Ramos (cell line): ENCODE results near the gene AMY2A.
"Not testable (repeated sequence)": the region's sequence is repeated elsewhere in the genome, so short reads cannot be mapped to it uniquely, and the experiment has no call there.

Experiments
- in situ Hi-C: fragments of 300-500 bp; cut with MboI; formaldehyde crosslinking; loops from one replicate; pipeline ENCODE4 v1.14.3; 2022; ENCODE audit warnings: low sequenced_read_pairs; ENCODE audit not compliant: unreplicated experiment

Gene AMY2A

DNA sequence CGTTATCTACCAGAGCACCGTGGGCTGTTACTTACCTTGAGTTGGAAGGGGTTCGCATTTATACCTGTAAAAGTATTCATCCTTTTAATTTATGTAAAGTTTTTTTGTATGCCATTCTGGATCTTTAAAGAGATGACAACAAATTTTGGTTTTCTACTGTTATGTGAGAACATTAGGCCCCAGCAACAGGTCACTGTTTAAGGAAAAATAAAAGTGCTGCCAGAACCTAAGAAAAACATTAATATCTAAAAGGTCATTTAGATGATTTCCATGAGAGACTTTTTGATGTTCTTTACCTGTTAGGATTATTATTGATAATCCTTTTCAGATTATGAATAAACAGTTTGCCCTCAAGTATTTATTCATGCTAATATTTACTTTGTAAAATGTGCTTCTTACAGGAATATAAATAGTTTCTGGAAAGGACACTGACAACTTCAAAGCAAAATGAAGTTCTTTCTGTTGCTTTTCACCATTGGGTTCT is at the start of gene AMY2A:
TSS of gene AMY2A (plus strand) at position 434 of the 484 bp plus-strand sequence. CDS start at position 448, 14 bp downstream.
- in situ Hi-C loops: not testable (repeated sequence)

DNA sequence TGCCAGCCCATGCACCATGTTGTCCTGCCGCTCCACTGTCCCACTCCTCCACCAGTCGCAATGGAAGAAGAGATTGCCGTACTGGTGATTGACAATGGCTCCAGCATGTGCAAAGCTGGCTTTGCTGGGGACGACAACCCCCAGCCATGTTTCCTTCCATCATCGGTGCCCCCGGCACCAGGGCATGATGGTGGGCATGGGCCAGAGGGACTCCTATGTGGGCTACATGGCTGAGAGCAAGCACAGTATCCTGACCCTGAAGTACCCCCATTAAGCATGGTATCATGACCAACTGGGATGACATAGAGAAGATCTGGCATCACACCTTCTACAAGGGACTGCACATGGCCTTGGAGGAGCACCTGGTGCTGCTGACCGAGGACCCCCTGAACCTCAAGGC is 47.7 kb upstream of the AMY2A start:
- in situ Hi-C loops: no loop called here

DNA sequence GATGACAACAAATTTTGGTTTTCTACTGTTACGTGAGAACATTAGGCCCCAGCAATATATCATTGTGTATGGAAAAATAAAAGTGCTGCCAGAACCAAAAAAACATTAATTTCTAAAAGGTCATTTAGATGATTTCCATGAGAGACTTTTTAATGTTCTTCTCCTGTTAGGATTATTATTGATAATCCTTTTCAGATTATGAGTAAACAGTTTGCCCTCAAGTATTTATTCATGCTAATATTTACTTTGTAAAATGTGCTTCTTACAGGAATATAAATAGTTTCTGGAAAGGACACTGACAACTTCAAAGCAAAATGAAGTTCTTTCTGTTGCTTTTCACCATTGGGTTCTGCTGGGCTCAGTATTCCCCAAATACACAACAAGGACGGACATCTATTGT is 45.9 kb upstream of the AMY2A start, which contains the start of gene AMY2B:
TSS of gene AMY2B (plus strand) at position 301 of the 400 bp plus-strand sequence. CDS start at position 315, 14 bp downstream.
- in situ Hi-C loops: not testable (repeated sequence)

DNA sequence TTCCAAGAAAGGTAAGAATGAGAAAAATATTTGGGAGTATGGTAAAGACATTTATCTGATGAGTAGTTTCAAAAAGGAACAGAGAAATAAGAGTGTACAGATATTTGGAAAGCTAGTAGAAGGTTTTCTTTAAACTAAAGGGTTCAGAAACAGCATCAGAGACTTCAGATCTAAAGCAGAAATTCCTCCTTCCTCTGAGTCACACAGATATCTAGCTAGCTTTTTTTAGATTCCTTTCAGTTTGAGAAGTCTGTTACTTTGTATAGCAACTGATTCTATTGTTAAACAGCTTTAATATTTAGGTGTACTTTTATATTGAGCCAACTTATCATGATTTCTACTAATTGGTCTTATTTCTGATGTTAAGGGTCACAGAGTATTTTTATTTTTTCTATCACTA is 41.2 kb upstream of the AMY2A start:
- in situ Hi-C loops: no loop called here

DNA sequence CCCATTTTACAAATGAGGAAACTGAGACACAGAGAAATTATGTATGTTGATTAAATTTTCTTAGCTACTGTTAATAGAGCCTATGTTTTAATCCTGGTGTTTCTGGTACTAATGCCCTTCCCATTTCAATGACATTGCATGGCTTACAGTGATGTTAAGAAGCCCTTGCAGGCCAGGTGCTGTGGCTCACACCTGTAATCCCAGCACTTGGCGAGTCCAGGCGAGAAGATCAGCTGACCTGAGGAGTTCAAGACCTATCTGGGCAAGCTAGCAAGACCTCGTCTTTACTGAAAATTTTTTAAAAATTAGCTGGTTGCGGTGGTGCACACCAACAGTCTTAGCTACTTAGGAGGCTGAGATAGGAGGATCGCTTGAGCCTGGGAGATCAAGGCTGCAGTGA is 40.4 kb upstream of the AMY2A start:
- in situ Hi-C loops: not testable (repeated sequence)

DNA sequence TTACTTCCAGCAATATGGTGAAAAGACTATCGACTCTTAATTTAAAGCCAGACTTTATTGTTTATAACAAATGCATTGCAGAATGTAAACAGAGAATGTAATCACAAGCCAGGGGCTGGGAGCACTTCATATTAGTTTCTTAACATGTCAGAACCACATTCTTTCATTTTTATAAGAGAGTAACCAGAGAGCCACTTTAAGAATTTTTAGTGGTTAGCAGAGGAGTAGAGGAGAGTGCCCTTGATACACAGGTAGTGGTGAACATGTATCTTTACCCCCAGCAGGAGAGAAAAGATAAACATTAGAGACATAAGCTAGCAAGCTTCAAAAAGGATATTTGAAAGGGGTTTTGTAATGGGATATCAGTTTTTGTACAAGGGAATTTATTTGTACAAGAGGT is 34.8 kb upstream of the AMY2A start:
- in situ Hi-C loops: no loop called here

DNA sequence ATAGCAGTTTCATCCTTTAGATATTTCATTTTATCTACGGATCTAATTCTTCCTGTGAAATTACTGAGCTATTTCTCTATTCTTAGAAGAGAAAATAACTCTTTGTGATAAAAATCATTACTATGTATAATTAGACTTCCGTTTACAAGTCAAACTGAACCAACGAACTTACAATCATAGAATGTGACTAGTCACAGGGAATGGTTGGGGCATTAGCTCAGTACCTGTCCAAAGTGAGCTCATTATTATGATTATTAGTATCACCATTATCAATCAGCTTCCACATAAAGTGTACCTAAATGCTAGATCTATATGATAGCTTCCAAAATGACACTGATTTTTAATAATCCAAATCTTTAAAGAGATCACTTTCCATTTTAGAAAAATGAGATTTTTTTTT is 33.3 kb upstream of the AMY2A start:
- in situ Hi-C loops: no loop called here

DNA sequence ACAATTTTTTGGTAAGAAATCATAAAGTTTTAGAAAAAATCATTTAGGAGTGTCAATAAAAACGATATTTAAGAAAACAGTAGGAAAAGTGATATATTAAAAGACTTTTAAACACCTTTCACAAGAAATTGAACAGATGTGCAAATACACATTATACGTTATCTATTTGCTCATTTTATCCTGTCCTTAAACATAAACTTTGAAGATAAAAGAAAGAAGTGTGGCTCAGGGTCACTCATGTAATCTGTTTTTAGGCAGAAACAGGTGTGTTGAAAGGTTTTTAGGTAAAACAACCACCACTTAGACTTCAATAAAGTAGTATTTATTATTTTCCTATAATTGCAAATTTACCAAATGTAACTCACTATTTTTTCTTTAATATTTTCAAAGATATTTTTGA is 32.7 kb upstream of the AMY2A start:
- in situ Hi-C loops: no loop called here

DNA sequence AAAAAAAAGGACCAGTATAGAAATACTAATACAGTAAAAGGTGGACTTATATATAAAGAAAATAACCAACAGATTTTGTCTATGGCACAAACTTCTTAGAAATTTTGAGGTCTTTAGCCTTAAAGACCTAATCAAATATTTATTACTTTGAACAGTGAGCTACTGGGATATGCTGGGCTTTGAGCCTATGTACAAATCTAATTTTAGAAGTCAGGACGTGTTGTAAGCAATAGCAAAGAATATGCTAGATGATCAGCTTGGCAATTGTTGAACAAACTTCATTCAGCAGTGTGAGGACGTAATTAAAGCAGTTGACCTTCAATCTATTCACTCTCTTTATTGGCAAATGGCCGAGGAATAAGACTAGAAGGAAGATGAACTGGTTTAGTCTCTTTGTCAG is 14.5 kb upstream of the AMY2A start:
- in situ Hi-C loops: not testable (repeated sequence)

DNA sequence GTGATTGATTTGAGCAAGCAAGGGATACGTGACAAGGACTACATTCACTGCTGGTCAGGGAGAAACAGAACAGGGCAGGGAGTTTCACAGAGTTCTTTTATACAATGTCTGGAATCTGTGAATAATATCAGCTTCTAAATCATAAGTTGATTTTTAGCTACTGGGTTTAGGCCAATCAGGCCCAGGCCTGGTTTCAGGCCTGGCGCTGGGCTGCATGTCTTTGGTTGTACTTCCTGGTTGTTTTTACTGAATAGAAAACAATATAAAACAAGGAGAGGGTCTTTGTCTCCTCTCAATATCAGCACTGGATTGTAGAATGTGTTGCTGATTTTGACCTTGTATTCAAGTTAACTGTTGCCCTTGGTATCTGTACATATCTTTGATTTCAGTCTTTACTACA is 865 bp upstream of the AMY2A start:
- in situ Hi-C loops: no loop called here

DNA sequence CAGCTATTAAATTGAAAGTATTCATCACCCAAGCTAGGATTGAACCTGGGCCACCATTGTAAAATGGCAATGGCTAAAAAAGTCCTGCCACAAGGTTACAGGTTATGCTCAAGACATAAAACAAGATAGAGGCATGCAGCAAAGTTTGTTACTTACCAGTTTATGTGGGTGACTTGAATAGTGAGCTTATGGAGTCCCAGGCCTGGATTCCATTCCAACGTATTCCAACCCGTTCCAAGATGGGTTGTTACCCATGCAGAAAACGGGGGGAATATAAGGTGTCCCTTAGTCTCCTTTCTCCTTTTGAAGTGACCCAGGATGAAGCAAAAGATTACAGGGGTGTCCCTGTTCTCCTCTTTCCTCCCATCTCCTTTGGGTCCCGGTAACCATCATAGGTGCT is 10.2 kb downstream of the AMY2A start:
- in situ Hi-C loops: not testable (repeated sequence)

DNA sequence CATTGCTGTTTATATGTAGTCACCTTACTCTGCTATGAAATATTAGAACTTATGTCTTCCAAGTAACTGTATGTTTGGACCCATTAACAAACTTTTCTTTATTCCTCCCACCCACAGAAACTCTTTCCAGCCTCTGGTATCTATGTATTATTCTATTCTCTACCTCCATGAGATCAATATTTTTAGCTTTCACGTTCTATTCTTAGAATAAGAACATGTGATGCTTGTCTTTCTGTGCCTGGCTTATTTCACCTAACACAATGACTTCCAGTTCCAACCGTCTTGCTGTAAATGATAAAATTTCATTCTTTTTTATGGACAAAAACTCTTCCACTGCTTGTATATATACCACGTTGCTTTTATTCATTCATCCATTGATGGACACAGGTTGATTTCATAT is 24.0 kb downstream of the AMY2A start:
- in situ Hi-C loops: not testable (repeated sequence)

DNA sequence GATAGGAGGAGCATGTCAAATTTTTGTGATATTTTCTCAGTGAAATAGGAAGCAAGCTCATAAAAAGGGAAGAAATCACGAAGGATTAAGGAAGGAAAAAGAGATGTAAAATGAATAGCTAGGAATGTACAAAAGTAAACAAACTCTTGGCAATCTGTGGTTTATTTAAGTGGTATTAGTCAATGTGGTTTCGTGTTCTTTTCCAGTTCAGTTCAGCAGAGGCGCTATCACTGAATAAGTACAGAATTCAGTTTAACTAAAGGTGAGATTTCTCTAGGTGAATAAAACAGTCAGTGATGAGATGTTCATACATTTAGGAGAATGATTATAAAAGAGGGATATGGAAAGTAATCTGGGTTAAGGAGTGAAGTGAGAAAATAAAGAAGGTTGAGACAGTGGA is 26.7 kb downstream of the AMY2A start:
- in situ Hi-C loops: not testable (repeated sequence)

DNA sequence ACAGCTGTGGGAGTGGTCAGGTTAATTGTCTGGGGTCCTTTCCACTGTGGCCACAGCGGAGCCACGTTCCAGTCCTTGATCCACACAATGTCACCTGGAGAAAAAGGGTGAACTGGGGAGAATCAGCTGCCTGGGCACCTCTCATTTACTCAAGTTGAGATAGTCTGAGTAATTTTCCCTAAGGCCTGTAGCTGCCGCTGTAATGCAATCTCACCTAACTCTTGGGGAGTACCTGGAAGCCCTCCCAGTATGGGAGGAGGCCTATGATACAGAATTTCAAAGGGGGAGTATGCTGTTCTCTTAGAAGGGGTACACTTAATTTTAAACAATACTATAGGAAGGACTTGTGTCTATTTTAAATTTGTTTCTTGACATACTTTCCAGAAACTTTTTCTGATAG is 33.1 kb downstream of the AMY2A start:
- in situ Hi-C loops: not testable (repeated sequence)

DNA sequence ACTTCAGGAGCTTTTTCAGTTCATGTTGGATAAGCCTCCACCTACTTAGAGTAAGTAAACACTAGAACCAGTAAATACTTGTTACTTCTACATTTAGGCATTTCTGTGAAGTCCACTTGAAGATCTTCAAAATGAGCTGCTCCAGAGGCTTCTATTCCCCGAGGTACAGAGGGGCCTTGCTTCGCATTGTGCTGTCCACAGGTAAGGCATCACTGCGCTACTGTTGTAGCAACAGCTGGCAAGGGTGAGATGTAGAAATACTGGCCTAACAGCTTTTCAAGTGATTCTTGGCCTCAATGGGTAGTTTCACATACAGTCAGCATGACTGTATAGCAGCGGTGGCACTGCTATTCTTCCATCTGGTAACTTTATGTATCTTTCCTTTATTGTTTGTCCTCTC is 33.7 kb downstream of the AMY2A start:
- in situ Hi-C loops: not testable (repeated sequence)

DNA sequence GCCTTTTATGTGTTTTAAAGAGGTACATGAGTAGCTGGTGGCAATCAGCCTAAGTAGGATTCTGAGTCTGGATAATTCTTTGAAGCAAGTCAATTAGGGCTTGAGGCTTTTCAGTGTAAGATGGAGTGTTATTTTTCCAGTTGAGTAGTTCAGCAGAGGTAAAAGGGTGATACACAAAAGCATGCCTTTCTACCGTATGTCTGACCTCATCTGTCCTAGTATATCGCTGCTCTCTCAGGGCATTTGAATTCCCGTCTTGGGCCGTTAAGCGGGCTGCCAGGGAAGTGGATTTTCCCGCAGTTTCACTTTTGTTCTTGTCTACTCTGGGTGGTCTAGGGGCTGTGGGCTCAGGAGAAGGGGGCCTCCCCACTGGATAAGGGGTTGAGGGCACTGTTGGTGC is 36.9 kb downstream of the AMY2A start:
- in situ Hi-C loops: not testable (repeated sequence)

DNA sequence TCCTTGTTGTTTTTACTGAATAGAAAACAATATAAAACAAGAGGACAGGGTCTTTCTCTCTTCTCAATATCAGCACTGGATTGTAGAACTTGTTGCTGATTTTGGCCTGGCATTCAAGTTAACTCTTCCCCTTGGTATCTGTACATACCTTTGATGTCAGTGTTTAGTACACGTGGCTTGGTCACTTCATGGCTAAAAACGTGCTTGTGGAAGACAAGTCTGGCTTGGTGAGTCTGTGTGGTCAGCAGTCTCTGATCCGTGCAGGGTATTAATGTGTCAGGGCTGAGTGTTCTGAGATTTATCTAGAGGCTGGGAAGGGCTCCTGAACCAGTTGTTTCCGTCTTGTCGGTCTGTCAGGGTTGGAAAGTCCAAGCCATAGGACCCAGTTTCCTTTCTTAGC is 38.2 kb downstream of the AMY2A start, which contains the start of gene AMY1A:
TSS of gene AMY1A (plus strand) at position 301 of the 400 bp plus-strand sequence. CDS start 571 bp downstream, outside the sequence.
- in situ Hi-C loops: not testable (repeated sequence)
